Sigmoid colon (tissue), 4 donors: Measurements from ENCODE around the gene OTOGL.

Source experiments
- CTCF ChIP-seq, 4 experiments: fragments of 450-650 bp in 3 of 4; fragments of 200-600 bp in 1 of 4; IDR thresholded peaks; one replicate each; pipeline ENCODE4 v1.5.1; 2016 to 2019; ENCODE audit warnings: antibody characterized with exemption in 4 of 4, mild to moderate bottlenecking in 3 of 4, moderate library complexity in 2 of 4
- EP300 ChIP-seq, 4 donors: sonication (generic); formaldehyde crosslinking; IDR thresholded peaks; one replicate each; pipeline ENCODE4 v1.6.1; 2017; ENCODE audit warnings: antibody characterized with exemption in 4 of 4

DNA sequence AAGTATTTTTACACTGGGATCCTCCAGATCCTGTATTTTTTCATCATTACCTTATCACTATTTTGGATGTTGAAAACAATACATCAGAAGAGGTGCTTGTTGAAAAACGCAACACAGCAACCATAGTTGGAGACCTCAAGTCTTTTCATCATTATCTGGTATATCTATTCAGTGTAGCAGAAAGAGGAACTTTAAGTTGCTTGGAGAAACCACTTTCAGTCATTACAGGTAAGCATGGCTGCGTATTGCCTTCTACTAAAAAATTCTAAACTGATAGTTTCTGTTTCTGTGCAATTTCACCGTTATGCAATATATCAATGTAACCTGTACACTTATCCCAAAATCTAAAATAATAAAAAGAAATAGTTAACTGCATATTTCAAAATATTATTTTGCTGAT is 312.4 kb downstream of the OTOGL start:
- TF ChIP-seq CTCF (IDR thresholded peaks at IDR 0.05), result no peak
- no peak for TF ChIP-seq EP300 (IDR thresholded peaks at IDR 0.05)
